HepG2 (cell line): ENCODE results near the gene TRIM62. TPM values are rescaled to one million over a fixed set of nuclear protein-coding genes. Genes with fewer than 3 reads are reported as not detected.

Source experiments
- CBFB ChIP-seq: sonication (generic); formaldehyde crosslinking; IDR thresholded peaks from 2 replicates; pipeline ENCODE4 v1.4.0; 2020; ENCODE audit warnings: missing genetic modification reagents
- ELF3 ChIP-seq: IDR thresholded peaks from 2 replicates; pipeline ENCODE4 v1.6.1; 2016; ENCODE audit warnings: missing genetic modification reagents, missing compliant biosample characterization
- FLYWCH1 ChIP-seq: sonication (generic); formaldehyde crosslinking; IDR thresholded peaks from 2 replicates; pipeline ENCODE4 v1.8.1; 2023; ENCODE audit warnings: mild to moderate bottlenecking, missing genetic modification reagents
- FOXK2 ChIP-seq: fragments of 450-650 bp; IDR thresholded peaks from 2 replicates; pipeline ENCODE4 v1.6.1; 2016
- JUND ChIP-seq: sonication (generic); formaldehyde crosslinking; IDR thresholded peaks from 2 replicates; pipeline ENCODE4 v1.8.0; 2022; ENCODE audit warnings: mild to moderate bottlenecking, missing genetic modification reagents
- NFE2L1 ChIP-seq: sonication (generic); formaldehyde crosslinking; IDR thresholded peaks from 2 replicates; pipeline ENCODE4 v1.4.0; 2020; ENCODE audit warnings: missing genetic modification reagents, mild to moderate bottlenecking, borderline replicate concordance
- NFYC ChIP-seq: IDR thresholded peaks from 2 replicates; pipeline ENCODE4 v1.6.1; 2016; ENCODE audit warnings: missing genetic modification reagents, missing compliant biosample characterization
- NR2C2 ChIP-seq: sonication (generic); formaldehyde crosslinking; IDR thresholded peaks from 2 replicates; pipeline ENCODE4 v1.4.0; 2020; ENCODE audit warnings: missing genetic modification reagents, mild to moderate bottlenecking, moderate library complexity, borderline replicate concordance
- RFX1 ChIP-seq: fragments of 450-650 bp; IDR thresholded peaks from 2 replicates; pipeline ENCODE4 v1.6.1; 2017
- RFXANK ChIP-seq: IDR thresholded peaks from 2 replicates; pipeline ENCODE4 v1.6.1; 2016
- SALL1 ChIP-seq: sonication (generic); formaldehyde crosslinking; IDR thresholded peaks from 2 replicates; pipeline ENCODE4 v1.8.0; 2022; ENCODE audit warnings: mild to moderate bottlenecking, missing genetic modification reagents
- SMYD3 ChIP-seq: sonication (generic); formaldehyde crosslinking; IDR thresholded peaks from 2 replicates; pipeline ENCODE4 v1.8.1; 2023; ENCODE audit warnings: mild to moderate bottlenecking, missing genetic modification reagents
- ZBTB1 ChIP-seq: sonication (generic); formaldehyde crosslinking; IDR thresholded peaks from 2 replicates; pipeline ENCODE4 v1.4.0; 2020; ENCODE audit warnings: missing genetic modification reagents, borderline replicate concordance
- ZBTB7A ChIP-seq: sonication (generic); formaldehyde crosslinking; IDR thresholded peaks from 2 replicates; pipeline ENCODE4 v1.8.0; 2022; ENCODE audit warnings: mild to moderate bottlenecking, missing genetic modification reagents
- ZNF562 ChIP-seq: sonication (generic); formaldehyde crosslinking; IDR thresholded peaks from 2 replicates; pipeline ENCODE4 v1.8.0; 2022; ENCODE audit warnings: missing genetic modification reagents, borderline replicate concordance
- ZNF713 ChIP-seq: sonication (generic); formaldehyde crosslinking; IDR thresholded peaks from 2 replicates; pipeline ENCODE4 v1.4.0; 2020; ENCODE audit warnings: mild to moderate bottlenecking, missing genetic modification reagents
- ZNF720 ChIP-seq: sonication (generic); formaldehyde crosslinking; IDR thresholded peaks from 2 replicates; pipeline ENCODE4 v1.4.0; 2020; ENCODE audit warnings: missing genetic modification reagents
- ZNF746 ChIP-seq: sonication (generic); formaldehyde crosslinking; IDR thresholded peaks from 2 replicates; pipeline ENCODE4 v1.8.0; 2022; ENCODE audit warnings: mild to moderate bottlenecking, missing genetic modification reagents
- polyA plus RNA-seq, 8 experiments: library from polyadenylated mRNA; depleted of rRNA in 3 of 8; stranded (reverse) in 7 of 8; unstranded in 1 of 8; fragments of >200 nt; fragmentation: Illumina TruSeq in 4 of 8; extraction: Trizol in 4 of 8; gene quantifications; 2 replicates each; pipeline versions ENCODE4 v1.2.1 to v1.2.3, GENCODE V29; 2011 to 2016; ENCODE audit warnings: low read depth in 4 of 8, missing spikeins in 1 of 8, mixed read lengths in 1 of 8; ENCODE audit not compliant: insufficient read depth in 1 of 8
- total RNA-seq, 5 experiments: library from RNA; depleted of rRNA; stranded (reverse); fragments of >200 nt; fragmentation: Illumina TruSeq; extraction: Trizol; gene quantifications; 2 replicates each; pipeline ENCODE4 v1.2.3, GENCODE V29; 2016; ENCODE audit warnings: low read depth in 1 of 5
- TF ChIP-seq, protein P1 (sequence below): IDR thresholded peaks from 2 replicates; pipeline ENCODE4 v1.6.1; 2012; ENCODE audit warnings: low read depth, low read length, improper control_type of control experiment
- TF ChIP-seq, protein P2 (sequence below): sonication (generic); IDR thresholded peaks from 2 replicates; pipeline ENCODE4 v1.6.1; 2016; ENCODE audit warnings: low read depth, borderline replicate concordance
- TF ChIP-seq, protein P3 (sequence below): sonication (generic); formaldehyde crosslinking; IDR thresholded peaks from 2 replicates; pipeline ENCODE4 v1.5.1; 2020; ENCODE audit warnings: missing genetic modification reagents, mild to moderate bottlenecking, borderline replicate concordance
- TF ChIP-seq, protein P4 (sequence below): IDR thresholded peaks from 2 replicates; pipeline ENCODE4 v1.6.1; 2016; ENCODE audit warnings: missing compliant biosample characterization, missing genetic modification reagents, borderline replicate concordance
- TF ChIP-seq, protein P5 (sequence below): fragments of 450-650 bp; IDR thresholded peaks from 2 replicates; pipeline ENCODE4 v1.6.1; 2017

The TRIM62 gene
- total and polyA plus RNA-seq, 2 of the 13 experiments (the other 11 are each of a cell fraction or from before 2014, with no cell fraction given), result 0.53 to 0.57 TPM

DNA sequence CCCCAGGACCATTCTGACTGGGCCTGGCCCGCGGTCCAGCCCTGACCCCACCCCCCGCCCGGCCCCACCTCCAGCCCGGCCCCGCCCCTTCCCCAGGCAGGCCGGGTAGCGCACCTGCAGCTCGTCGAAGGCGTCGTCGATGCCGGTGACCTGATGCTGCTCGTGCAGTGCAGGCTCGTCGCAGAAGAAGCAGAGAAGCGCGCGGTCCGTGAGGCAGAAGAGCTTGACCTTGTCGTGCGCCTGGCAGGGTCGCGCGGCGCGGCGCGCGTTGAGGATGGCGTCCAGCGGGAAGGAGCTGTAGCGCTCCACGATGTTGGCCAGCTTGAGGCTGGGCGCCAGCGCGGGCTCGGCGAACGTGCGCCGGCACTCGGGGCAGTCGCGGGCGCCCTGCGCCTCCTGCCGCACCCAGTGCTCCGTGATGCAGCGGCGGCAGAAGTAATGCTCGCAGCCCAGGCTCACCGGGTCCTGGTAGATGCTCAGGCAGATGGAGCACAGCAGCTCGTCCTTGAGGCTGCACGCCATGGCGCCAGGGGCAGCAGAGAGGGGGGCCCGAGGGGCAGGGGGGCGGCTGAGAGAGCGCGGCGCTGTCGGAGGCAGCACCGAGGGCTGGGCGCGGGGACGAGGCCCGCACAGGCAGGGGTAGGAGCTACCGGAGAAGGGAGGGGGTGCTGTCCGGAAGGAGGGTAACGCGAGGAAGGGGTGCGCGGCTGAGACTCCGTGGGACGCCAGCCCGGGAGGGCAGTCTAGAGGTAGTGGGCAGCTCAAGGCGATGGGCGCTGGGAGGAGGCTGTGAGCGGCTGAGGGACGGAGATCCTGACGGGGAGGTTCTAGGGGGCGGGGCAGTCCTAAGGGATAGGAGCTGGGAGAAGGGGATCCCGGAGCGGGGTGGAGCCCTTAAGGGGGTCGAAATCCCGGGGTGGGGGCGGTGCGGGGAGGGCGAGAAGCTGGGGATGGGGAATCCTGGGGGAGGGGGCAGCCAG, 642 bp downstream of the TRIM62 start (continued):
- TF ChIP-seq, protein P1, sequence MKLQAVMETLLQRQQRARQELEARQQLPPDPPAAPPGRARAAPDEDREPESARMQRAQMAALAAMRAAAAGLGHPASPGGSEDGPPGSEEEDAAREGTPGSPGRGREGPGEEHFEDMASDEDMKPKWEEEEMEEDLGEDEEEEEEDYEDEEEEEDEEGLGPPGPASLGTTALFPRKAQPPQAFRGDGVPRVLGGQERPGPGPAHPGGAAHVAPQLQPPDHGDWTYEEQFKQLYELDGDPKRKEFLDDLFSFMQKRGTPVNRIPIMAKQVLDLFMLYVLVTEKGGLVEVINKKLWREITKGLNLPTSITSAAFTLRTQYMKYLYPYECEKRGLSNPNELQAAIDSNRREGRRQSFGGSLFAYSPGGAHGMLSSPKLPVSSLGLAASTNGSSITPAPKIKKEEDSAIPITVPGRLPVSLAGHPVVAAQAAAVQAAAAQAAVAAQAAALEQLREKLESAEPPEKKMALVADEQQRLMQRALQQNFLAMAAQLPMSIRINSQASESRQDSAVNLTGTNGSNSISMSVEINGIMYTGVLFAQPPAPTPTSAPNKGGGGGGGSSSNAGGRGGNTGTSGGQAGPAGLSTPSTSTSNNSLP, result no peak
- TF ChIP-seq CBFB (CRISPR knock-in tag) (no peak), ELF3 (no peak), JUND (no peak), ZNF720 (CRISPR knock-in tag) (no peak), ZNF746 (CRISPR knock-in tag) (no peak; the same call in 1 of the 2 replicates), NR2C2 (peak; percentile 33; the same call in 1 of the 2 replicates), ZBTB7A (CRISPR knock-in tag) (0 out of 2 replicates have a peak, but pooled peaks have one; percentile 40), ZNF562 (no peak), SMYD3 (CRISPR knock-in tag) (no peak), NFYC (CRISPR knock-in tag) (no peak), NFE2L1 (CRISPR knock-in tag) (no peak), FLYWCH1 (no peak), RFX1 (no peak), RFXANK (no peak), ZBTB1 (no peak), SALL1 (peak; percentile 67), FOXK2 (no peak), ZNF713 (CRISPR knock-in tag) (no peak)
- TF ChIP-seq, protein P2, sequence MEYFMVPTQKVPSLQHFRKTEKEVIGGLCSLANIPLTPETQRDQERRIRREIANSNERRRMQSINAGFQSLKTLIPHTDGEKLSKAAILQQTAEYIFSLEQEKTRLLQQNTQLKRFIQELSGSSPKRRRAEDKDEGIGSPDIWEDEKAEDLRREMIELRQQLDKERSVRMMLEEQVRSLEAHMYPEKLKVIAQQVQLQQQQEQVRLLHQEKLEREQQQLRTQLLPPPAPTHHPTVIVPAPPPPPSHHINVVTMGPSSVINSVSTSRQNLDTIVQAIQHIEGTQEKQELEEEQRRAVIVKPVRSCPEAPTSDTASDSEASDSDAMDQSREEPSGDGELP, result no peak
- TF ChIP-seq, protein P3, sequence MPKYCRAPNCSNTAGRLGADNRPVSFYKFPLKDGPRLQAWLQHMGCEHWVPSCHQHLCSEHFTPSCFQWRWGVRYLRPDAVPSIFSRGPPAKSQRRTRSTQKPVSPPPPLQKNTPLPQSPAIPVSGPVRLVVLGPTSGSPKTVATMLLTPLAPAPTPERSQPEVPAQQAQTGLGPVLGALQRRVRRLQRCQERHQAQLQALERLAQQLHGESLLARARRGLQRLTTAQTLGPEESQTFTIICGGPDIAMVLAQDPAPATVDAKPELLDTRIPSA (CRISPR knock-in tag), result no peak
- TF ChIP-seq, protein P4, sequence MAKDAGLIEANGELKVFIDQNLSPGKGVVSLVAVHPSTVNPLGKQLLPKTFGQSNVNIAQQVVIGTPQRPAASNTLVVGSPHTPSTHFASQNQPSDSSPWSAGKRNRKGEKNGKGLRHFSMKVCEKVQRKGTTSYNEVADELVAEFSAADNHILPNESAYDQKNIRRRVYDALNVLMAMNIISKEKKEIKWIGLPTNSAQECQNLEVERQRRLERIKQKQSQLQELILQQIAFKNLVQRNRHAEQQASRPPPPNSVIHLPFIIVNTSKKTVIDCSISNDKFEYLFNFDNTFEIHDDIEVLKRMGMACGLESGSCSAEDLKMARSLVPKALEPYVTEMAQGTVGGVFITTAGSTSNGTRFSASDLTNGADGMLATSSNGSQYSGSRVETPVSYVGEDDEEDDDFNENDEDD, result peak; percentile 82; the same call in 1 of the 2 replicates
- TF ChIP-seq, protein P5, sequence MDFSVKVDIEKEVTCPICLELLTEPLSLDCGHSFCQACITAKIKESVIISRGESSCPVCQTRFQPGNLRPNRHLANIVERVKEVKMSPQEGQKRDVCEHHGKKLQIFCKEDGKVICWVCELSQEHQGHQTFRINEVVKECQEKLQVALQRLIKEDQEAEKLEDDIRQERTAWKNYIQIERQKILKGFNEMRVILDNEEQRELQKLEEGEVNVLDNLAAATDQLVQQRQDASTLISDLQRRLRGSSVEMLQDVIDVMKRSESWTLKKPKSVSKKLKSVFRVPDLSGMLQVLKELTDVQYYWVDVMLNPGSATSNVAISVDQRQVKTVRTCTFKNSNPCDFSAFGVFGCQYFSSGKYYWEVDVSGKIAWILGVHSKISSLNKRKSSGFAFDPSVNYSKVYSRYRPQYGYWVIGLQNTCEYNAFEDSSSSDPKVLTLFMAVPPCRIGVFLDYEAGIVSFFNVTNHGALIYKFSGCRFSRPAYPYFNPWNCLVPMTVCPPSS, result no peak
